Measurements from ENCODE around the gene BLVRB.
"Not testable (repeated sequence)": the region's sequence is repeated elsewhere in the genome, so short reads cannot be mapped to it uniquely, and the experiment has no call there.

Gene BLVRB

DNA sequence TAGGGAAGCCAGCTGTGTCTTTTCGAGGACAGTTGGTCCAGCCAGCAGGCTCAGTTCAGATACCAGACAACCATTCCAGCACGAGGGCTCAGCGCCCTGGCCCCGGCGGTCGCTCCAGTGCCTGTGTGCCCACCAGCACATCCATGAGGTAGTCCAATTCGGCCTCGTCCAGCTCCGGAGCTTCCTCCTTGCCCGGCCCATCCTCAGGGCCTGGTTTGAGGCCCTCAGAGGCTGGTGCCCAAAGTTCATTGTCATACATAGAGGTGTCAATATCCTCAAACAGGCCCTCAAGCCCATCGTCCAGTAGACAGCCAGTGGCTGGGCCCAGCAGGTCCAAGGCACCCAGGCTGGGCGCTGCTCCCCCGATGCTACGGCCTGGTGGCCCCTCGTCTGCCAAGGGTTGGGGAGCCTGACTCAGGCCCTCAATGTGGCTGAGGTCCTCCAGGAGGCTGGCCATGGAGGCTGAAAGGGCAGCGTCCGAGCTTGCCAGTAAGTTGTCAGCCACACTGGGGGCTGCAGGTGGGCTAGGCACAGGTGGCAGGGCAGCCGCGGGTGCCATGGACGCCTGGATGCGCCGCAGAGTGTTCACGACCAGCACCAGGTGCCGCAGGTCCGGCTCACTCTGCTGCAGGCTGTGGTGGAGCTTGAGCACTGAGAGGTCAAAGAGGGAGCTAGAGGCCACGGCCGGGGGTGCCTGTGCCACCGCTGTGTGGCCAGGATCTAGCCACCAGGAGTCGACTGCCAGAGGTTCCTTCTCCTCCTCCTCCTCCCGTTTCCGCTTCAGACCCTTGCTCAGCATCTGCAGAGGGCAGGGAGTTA lies 42.6 kb downstream of the BLVRB start:
- DNase-seq (ENCODE audit: low read depth): no peak

DNA sequence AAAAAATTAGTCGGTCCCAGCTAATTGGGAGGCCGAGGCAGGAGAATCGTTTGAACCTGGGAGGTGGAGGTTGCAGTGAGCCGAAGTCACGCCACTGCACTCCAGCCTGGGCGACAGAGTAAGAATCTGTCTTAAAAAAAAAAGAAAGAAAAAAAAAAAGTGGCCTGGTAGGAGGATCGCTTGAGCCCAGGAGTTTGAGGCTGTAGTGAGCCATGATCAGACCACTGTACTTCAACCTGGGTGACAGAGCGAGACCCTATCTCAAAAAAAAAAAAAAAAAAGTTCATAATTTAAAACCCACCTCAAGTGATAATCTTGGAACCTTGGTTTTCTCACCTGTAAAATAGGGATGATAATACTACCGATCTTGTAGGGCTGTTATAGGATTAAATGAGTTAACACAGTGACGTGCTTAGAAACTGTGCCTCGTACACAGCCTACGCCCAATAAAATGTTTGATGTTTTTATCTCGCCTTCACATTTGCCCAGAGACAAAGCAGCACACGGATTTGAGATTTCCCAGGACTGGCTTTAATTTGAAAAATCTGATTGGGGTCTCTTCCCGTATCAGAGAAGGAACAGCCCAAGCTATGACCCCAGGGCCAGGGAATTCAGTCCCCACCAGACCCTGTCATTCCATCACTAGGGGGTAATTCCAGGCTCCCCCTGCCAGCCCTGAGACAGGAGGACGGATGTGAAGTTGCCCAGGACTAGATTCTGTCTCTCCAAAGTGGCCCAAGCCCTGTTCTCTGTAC lies 43.4 kb downstream of the BLVRB start:
- DNase-seq (ENCODE audit: low read depth): no peak

DNA sequence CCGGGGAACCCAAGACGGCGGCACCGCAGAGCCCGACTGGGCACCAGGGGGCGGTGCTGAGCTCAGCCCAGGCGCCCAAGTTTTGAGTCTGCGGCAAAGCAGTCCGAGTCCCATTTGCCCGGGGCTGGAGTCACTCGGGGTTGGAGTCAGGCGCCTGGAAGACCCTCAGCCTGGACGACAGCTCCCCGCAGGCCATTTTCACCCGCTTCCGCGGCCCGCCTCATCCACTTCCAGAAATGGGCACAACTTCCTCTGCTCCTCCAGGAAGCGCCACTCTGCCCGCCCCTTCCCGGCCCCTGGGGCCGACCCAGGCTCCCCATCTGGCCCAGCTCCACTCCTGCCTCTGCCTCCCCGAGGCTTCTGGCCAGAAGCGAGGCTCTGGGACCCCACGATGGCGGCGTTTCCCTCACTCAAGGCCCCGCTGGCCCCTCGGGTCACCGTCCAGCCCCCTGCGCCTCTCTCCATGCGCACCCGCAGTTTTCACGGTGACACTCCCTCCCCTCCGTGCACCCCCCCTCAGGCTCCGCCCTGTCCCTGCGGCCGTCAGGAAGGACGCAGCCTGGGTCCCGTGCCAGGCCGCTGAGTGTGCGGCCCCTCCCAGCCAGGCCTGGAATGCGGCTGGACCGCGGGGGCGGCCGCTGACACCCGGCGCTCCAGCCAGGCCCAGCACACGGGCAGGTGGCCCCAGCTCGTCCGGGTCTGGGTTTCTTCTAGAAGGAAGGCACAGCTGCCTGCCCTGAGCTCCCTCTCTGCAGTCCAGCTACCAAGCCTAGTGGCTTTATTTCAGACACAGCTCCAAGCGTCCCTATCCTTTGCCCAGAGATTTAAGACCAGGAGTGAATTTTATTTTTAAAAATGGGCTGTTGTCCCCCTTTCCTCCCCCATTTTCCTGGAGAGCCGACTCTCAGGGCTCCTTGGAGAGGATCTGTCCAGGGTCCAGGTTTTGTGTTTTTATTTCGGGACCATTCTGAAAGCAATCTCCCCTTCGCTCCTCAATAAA lies 44.5 kb downstream of the BLVRB start:
- peak; percentile 48 for DNase-seq (ENCODE audit: low read depth)

DNA sequence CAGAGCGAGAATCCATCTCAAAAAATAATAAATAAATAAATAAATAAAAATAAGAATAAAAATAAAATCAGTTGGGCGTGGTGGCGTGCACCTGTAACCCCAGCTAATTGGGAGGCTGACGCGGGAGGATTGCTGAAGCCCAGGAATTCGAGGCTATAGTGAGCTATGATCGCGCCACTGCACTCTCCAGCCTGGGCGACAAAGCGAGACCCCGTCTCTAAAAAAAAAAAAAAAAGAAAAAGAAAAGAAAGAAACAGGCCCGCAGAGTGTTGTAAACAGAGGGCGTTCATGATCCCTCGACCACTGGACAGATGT lies 45.1 kb downstream of the BLVRB start:
- no peak for DNase-seq (ENCODE audit: low read depth)

DNA sequence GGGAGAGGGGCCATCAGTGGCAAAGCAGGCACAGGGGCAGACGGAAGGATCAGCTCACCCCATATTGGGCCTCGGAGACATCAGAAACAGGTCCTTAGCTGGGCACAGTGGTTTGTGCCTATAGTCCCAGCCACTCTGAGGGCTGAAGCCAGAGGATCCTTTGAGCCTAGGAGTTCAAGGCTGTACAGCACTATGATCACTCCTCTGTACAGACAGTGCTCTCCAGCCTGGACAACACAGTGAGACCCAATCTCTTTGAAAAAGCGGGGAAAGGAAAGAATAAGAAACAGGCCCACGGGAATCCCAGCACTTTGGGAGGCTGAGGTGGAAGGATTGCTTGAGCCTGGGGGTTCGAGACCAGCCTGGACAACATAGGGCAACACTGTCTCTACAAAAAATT lies 45.8 kb downstream of the BLVRB start:
- no peak for DNase-seq (ENCODE audit: low read depth)

DNA sequence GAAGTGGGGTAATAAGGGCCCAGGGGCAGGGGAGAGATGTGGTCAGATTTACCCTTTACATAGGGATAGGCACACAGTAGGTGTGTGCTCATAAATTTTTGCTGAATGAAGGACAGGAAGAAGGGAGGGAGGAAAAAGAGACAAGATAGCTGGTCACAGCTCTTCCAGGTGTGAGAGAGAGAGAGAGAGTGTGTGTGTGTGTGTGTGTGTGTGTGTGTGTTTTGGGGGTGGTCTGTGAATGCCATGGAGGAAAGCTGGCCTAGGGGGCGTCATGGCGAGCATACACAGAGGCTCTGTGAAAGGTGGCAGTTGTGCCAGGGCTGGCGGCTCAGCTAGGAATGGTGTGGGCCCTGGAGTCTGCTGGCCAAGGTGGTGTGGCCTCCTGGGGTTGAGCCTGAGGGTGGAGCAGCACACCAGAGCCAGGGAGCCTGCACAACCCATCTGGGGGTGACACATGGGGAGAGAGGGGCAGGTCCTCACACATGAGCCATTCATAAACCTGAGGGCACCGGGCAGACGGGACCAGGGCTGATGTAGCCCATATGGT lies 46.4 kb downstream of the BLVRB start:
- no peak for DNase-seq (ENCODE audit: low read depth)

DNA sequence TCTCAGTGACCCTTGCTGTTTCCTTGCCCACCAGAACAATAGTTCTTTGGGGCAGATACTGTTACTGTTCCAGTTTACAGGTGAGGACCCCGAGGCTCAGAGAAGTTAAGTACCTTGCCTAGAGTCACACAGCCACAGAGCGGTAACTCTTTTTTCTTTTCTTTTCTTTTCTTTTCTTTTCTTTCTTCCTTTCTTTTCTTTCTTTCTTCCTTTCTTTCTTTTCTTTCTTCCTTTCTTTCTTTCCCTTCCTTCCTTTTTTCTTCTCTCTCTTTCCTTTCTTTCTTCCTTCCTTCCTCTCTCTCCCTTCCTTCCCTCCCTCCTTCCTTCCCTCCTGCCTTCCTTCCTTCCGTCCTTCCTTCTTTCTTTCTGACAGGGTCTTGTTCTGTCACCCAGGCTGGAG lies 47.5 kb downstream of the BLVRB start:
- no peak for DNase-seq (ENCODE audit: low read depth)

DNA sequence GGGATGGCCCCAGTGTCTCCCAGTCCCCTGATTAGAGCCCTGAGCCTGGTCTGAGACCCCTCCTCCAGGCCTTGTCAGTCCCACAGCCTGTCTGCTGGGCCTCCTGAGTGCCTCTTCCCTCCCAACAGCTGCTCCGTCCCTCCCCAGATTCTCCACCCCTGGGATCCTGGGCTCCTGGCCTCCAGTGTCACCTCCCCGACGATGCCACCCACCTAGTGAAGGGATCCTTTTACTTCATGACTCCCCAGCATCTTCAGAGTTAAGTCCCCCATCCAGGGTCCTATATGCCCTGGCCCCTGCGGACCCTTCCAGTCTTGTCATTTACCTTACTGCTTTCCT lies 47.9 kb downstream of the BLVRB start:
- DNase-seq (ENCODE audit: low read depth): no peak

DNA sequence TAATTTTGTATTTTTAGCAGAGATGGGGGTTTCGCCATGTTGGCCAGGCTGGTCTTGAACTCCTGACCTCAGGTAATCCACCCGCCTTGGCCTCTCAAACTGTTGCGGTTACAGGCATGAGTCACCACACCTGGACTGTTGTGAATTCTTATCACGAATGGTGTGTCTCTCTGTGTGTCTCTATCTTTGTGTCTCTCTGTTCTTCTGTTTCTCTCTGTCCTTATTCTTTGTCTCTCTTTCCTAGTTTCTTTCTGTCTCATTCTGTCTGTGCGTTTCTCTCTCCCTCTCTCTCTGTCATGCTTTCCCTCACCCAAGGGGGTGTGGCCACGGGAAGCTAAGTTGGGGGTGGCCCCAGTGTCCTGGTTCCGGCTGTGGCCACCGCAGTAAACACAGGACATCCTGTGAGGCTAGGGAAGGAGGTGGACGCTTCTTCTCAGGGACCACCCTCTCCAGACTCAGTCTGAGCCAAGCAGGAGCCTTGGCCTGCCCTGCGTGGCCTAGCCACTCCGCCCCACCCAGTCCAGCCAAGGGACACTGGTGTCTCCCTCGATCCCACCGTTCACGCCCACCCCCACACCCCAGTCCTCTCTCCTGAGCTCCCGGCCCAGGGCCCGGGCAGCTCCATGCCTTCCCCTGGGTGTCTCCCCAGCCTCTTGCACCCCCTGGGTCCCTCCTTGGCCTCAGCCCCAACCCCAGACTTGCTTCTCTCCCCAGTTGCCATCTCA lies 48.5 kb downstream of the BLVRB start:
- DNase-seq (ENCODE audit: low read depth): no peak

DNA sequence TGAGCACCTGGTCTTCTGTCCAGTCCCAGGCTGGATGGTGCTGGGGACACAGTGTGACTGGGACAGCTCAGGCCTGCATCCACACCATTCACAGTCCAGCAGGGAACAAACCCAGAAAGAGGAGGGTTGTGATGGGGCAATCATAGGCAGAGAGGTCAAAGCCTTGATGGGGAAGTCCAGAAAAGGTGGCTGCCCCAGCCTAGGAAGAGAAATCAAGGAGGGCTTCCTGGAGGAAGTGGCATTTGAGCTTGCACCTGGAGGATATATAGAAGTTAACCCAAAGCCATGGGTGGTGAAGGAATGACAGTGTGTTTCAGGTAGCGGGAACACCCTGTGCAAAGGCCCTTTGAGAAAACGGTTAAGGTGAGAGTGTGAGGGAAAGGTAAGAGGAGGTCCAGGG lies 49.8 kb downstream of the BLVRB start:
- DNase-seq (ENCODE audit: low read depth): no peak

DNA sequence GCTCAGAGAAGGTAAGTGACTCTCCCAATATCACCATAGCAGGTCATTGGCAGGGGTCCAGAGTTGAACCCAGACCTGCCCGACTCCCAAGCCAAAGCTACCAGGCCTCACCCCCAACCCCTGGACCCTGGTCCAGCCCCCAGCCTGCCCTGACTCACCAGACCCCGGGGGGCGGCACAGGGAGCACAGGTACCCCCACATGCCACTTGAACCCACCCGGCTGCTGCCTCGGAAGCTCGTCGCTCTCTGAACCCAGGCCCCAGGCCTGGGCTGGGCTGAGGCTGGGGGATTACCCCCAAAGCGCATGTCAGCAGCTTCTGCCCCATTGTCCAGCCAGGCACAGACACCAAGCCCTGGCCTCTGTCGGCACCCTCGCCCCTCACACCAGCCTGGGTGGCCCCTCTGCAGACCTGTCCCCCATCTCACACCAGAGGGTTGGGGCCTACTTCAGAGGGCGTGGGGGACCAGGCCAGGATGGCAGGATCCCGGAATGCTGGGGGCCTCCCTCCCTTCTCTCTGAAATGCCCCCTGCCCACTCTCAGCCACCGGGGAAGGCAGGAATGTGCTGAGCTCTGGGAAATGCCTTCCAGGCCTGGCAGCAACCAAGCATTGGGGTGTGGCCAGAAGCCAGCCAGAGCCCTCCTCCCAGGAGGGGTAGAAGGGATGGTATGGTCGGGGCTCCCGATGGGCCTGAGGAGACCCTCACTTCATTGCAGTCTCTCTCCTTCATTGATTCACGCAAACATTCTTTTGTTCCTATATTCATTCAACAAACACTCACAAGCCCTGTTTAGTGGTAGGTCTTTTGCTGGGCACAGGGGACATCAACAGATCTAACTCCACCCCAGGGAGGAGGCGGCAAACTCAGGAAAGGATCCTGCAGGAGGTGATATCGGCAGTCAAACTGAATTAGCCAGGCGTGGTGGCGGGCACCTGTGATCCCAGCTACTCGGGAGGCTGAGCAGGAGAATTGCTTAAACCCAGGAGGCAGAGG lies 50.7 kb downstream of the BLVRB start:
- DNase-seq (ENCODE audit: low read depth): no peak

DNA sequence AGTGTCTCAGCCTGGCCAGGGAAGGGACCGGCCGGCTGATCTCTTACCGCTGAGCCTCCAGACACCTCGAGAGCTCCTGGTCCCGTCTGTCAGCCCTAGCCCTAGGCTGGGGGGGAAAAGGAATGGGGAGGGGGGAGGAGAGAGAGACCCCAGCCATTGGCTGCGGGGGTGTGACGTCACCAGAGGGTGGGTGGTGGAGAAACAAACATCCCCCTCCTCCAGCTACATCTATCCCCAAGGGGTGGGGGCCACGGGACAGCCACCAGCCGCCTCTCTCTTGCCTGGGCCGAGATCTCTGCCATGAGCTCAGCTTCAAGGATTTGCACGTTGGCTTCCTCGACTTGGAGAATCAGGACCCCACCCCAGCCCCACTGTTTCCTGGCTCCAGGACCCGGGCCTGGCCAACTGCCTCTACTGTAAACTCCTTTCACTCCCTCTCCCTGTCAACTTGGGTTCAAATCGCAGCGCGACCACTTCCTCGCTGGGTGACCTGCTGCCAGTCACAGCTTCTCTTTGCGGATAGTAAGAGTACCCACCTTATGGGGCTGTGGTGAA lies 52.2 kb downstream of the BLVRB start, which contains the start of gene PRX:
Gene PRX (minus strand): TSS at position 88 of the 555 bp plus-strand sequence. CDS start 5,446 bp downstream, outside the sequence.
- no peak for DNase-seq (ENCODE audit: low read depth)

DNA sequence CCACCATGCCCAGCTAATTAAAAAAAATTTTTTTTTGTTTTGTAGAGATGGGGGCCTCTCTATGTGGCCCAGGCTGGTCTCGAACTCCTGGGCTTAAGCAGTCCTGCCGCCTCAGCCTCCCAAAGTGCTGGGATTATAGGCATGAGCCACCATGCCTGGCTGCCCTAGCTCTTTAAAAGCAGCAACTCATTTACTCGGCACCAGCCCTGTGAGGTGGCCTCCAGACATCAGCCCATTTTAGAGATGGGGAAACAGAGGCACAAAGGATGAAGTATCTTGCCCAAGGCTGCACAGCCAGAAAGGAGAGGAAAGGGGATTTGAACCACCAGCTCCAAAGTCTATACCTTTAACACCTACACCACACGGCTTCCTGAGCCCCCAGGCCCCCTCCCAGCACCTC lies 52.7 kb downstream of the BLVRB start:
- DNase-seq (ENCODE audit: low read depth): no peak

DNA sequence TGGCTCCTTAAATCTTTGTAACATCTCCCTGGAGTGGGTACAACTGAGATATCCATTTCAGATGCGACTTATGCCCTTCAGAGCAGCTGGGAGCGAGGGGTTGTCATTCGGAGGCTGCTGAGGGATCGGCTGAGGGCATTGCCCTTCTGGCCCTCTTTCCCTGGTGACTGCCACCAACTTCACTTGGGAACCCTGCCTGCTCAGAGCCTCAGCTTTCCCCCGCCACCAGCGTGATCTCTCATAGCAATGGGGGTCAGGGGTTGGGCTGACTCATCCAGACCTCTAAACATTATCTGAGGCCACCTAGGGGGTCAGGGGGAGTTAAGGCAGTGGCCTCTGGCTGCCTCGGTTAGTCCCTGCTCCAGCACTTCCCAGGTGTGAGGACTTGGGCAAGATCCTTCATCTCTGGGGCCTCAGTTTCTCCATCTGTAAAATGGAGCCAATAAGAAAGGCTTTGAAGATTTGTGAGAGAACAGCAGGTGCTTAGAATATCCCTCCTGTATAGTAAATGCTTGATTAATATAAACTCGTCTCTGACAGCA lies 53.5 kb downstream of the BLVRB start:
- no peak for DNase-seq (ENCODE audit: low read depth)

DNA sequence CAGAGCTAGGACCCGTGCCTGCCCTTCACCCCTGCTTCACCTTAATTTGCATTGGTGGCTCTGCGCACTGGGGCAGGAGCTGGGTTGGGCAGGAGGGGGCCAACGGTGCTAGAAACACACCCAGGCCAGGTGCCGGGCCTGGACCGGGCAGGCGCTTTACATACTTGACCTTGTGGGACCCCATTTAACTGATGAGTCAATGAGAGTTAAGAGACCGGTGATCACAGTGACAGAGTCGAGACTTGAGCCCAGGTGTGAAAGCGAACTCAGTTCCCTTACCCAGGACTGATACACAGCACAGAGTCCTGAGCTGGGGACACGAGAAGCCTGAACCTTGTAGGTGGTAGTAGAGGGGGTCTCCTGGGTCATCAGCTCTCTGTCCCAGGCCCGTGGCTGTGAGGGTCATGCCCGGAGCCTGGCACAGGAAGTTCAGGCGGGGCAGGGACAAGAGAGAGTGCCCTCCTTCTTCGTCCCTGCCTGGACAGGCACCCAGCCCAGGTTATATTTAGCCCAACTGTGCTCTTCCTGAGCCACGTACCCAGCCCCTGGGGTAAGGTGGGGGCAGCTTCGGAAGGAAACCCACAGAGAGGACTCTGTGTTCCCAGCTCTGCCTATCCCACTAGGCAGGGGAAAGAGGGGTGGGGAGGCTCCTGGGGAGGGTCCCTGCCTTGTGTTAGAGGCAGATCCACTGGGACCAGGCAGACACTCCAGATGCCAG lies 54.3 kb downstream of the BLVRB start:
- no peak for DNase-seq (ENCODE audit: low read depth)

DNA sequence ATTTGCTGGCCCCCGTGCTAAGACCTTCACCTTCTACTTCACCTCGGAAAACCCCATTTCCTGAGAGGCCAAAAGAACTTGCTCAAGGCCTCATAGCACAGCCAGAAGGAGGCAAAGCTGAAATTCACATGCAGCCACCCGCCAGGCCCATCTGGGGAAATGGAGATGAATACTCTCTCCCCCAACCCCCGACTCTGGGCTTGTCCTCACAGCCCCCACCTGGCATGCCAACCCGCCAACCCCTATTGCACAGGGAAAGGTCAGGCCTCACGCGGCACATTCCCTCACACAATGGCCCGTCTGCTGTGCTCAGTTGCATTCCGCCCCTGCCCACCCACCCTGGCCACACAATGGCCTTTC lies 55.5 kb downstream of the BLVRB start:
- no peak for DNase-seq (ENCODE audit: low read depth)

DNA sequence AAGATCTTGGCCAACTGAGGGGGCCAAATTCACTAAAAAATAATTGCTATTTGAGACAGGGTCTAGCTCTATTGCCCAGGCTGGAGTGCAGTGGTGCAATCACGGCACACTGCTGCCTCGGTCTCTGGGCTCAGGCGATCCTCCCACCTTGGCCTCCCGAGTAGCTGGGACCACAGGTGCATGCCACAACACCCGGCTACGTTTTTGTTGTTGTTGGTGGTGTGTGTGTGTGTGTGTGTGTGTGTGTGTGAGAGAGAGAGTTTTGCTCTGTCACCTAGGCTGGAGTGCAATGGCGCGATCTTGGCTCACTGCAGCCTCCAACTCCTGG lies 57.0 kb downstream of the BLVRB start:
- DNase-seq (ENCODE audit: low read depth): not testable (repeated sequence)

DNA sequence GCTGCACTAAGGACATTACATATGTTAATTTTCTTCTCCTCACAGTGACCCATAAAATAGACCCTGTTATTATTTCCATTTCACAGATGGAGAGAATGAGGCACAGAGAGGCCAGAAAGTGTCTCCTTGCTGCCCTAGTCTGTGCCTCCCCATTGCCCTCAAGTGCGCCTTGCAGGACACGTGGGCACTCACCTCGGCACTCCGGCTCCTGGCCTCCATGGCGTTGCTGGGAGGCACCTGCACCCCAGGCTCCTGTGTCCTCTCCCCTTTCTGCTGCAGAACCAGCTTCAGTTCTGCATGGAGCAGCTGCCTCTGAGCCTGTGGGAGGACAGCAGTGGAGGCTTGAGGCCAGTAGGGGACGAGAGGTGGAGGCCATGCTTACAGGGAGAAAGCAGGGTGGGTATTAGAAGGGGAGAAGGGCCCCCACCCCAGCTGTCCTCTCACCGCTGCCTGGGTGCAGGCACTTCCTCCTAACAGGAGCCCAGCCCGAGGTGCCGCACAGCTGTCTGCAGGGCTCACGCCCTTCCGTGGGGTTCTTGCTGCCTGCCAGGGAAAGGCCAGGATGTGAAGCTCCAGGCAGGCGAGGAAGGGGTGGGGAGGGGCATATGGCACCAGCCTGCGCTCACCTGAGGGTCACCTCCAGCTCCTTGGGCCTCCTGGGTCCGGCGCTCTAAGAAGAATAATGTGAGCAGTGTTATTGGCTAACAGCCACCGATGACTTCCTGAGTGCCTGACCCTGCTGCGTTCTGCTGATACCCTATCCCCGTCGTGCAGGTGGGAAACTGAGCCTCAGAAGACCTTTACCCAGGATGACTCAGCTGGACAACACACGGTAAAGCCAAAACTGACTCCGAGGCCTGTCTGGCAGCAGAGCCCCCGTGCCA lies 57.6 kb downstream of the BLVRB start:
- DNase-seq (ENCODE audit: low read depth): no peak
